HG03571 (cell line): Measurements from ENCODE around the gene MYO9A.

Source experiments
- ATAC-seq: cut with Tn5 transposase; IDR thresholded peaks from one replicate; pipeline ENCODE4 v1.9.1; 2021; ENCODE audit not compliant: unreplicated experiment

Gene MYO9A

GRCh38 chr15:72118017-72118978, at the start of gene MYO9A, which contains the start of gene SENP8:
MYO9A (minus strand) TSS chr15:72118150; CDS start chr15:72046563, 71,587 bp downstream.
SENP8 (plus strand) TSS chr15:72118403; CDS start chr15:72139624, 21,221 bp downstream.
- peak; percentile 58 for ATAC-seq

GRCh38 chr15:72167445-72167844, 49.5 kb upstream of the MYO9A start:
- no peak for ATAC-seq

DNA sequence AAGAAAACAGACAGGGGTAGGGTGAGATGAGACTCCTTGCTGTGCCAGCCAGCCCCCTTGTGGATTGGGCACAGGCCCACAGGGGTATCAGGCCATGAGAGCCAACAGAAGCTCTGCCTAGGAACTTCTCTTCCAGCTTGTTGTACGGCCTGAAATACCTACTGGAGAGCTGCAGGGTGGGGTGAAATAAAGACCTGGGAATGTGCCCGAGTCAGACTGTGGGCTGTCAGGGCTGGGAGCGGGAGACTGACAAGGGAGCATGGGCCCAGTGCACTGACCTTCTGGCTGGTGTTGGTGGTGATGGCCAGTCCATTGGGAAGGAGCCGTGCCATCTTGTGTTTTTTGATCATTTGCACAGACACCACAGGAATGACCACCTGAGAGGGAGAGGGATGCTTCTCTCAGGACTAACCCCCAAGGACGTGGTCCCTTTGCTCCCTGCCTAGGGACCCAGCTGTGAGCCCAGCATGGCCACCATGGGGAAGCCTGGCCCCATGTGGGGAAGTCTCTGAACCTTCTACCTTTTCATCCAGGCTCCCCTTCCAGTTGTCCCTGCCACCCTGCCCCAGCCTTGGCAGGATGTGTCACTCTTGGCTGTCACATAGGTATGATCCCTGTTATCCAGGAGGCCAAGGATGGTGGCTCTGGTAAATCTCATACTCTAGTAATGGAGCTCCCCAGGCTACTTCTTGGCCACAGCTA, 48.9 kb upstream of the MYO9A start:
- no peak for ATAC-seq

GRCh38 chr15:72163719-72164118, 45.8 kb upstream of the MYO9A start:
- no peak for ATAC-seq

DNA sequence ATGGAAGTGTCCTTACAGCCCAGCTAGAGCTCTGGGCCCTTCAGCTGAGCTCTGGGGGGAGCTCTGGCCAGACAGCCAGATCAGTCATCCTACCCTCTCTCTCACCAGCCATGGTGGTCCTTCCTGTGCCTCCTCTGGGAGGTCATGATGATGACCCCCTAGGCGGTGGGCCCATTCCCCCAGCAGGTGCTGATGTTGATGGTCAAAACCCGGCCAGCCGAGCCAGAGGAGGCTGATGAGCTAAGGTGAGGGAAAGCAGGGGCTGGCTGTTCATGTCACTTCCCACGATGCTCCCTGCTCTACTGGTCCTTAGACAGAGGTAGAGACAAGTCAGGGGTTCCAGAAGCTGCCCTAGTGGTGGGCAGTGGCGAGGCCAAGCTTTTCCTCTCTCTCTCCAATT, 44.6 kb upstream of the MYO9A start:
- ATAC-seq = no peak

GRCh38 chr15:72161361-72162132, 43.6 kb upstream of the MYO9A start:
- no peak for ATAC-seq

- no peak for ATAC-seq
These were observed 42.8 kb upstream of the MYO9A start for GRCh38 chr15:72160696-72161245.

- ATAC-seq = no peak
These were observed 39.0 kb upstream of the MYO9A start for GRCh38 chr15:72156928-72157327.

DNA sequence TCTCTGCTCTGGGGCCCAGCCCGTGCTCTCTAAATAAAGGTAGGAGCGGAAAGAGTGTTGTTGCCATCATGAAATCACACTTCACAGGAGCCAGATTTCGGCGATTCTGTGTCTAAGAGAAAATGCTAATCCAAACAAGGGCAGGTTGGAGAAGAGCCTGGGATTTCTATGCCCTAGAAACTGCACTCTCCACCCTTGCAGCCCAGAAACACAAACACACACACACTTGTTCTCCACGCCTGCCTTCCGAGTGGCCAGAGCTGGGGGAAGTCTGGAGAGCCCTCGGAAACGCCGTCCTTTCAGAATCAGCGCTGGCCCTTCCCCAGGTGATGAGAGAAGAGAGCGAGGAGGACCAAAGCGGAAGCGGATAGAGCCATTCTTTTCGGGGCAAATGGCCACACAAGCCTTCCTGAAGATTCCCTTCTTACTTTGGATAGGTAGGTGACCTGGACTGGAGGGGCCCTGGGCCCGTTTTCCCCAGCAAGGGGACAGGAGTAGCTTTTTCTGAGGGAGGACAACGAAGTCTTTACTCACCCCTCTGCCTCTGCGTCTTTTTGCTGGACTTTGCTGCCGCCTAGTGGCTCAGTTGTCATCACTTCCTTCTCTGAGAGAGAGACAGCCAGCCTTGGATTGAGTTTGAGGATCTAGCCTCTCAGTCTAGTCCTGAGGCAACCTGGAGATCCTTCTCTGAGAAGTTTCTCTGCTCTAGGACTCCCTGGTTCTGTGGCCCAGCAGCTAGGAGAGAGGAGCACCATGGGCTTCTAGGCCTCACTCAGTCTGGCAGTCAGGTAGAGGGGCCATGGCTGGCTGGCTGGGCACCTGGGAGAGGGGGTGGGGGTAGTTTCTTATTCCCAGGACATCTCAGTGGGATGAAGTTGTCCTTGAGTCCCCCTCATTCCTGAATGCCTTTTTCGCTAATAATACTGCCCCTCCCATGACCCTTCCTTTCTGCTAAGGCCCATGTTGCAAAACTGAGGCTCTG, 38.0 kb upstream of the MYO9A start:
- no peak for ATAC-seq

GRCh38 chr15:72155003-72155621, 37.2 kb upstream of the MYO9A start:
- no peak for ATAC-seq

- no peak for ATAC-seq
These were observed 36.4 kb upstream of the MYO9A start for GRCh38 chr15:72154316-72154715.

- no peak for ATAC-seq
These were observed 35.5 kb upstream of the MYO9A start for GRCh38 chr15:72153269-72154000.

GRCh38 chr15:72147418-72147817, 29.5 kb upstream of the MYO9A start:
- ATAC-seq = no peak

DNA sequence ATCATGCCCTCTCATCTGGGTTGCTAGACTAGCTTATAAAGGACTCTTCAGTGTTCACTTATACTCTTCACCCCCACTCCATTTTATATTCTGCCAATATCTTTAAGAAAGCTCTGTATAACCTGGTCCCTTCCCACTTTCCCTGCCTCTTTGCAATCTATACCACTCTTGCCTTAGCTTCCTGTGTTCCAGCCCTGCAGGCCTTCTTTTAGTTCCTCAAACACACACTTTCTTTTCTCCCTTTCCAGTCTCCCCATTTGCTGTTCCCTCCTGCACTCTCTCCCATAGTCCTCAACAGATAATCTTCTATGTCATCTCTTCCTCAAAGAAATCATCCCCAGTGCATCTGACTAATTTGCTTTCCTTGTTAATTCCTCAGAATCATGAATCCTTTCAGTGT, 29.0 kb upstream of the MYO9A start:
- ATAC-seq = no peak

DNA sequence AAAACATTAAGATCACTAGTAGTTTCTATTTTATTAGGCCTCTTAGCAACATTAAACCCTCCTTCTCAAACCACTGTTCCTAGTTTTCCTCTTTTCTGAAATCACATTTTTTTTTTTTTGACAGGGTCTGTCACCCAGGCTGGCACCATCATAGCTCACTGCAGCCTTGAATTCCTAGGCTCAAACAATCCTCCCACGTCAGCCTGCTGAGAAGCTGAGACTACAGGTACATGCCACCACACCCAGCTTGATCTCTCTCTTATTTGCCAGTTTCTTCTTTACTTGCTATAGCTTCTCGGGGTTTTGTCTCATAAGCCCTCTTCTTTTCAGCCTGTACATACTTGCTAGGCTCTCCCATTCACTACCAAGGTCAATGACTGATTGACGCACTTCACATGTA, 28.3 kb upstream of the MYO9A start:
- ATAC-seq = no peak

DNA sequence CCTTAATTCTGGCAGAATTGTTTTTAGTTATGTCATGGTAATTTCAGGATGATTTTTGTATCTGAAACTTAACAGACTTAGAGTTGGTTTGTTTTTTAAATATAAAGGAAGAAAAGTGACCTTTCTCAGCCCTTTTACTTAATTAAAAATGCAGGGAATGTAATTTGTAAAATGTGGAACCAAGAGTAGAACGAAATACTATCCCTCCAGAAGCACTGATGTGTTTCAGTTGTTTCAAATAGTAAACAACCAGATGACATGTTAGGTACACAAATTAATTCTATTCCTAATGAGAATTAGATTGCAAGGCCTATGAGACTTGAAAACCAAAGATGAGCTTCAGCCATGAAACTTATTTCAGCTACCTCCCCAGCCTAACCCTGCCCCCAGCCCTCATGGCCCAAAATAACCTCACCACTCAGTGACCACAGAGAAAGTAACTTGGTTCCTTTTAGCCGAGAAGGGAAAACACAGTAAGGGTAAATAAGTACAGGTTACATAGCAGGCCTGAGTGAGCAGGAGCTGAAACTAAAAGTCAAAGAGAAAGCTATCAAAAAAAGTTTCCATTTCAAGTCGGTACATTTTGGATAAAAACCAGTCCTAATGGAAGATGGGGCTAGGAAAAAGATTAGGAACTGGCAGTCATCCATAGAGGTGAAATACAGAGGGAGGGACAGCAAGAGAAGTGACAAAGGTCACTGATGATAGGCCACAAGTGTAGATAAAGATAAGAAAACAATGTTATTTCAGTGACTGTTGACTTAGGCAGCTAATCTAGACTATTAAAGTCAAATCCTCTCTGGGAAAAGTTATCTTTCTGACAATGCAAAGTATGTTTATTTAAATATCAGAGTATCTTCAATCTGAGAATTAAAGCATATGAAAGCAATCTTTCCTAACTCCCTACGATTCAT, 23.5 kb upstream of the MYO9A start:
- ATAC-seq = peak; percentile 99

- no peak for ATAC-seq
These were observed 22.1 kb upstream of the MYO9A start for GRCh38 chr15:72140088-72140487.

DNA sequence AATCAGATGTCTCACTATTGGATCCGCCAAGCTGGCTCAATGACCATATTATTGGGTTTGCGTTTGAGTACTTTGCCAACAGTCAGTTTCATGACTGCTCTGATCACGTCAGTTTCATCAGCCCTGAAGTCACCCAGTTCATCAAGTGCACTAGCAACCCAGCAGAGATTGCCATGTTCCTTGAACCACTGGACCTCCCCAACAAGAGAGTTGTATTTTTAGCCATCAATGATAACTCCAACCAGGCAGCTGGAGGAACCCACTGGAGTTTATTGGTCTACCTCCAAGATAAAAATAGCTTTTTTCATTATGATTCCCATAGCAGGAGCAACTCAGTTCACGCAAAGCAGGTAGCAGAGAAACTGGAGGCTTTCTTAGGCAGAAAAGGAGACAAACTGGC, 21.7 kb upstream of the MYO9A start:
- no peak for ATAC-seq
